Activated gamma-delta T cell treated with Interleukin-2 at 50 U/mL for 16 hours (primary cell): Measurements from ENCODE around the gene CLDN25.

ENCODE experiments used
- DNase-seq: peaks from one replicate; pipeline ENCODE4 v3.0.0-alpha.2; 2020

CLDN25 gene

GRCh38 chr11:113814181-113814580 lies 34.6 kb downstream of the CLDN25 start:
- no peak for DNase-seq

GRCh38 chr11:113817162-113817561 lies 37.6 kb downstream of the CLDN25 start:
- DNase-seq: no peak

- DNase-seq: no peak
Observed at GRCh38 chr11:113817626-113818025, 38.0 kb downstream of the CLDN25 start.

- no peak for DNase-seq
Observed at GRCh38 chr11:113818426-113818825, 38.8 kb downstream of the CLDN25 start.

- no peak for DNase-seq
Observed at GRCh38 chr11:113827477-113827876, 47.9 kb downstream of the CLDN25 start.

- DNase-seq: no peak
Observed at GRCh38 chr11:113828191-113828590, 48.6 kb downstream of the CLDN25 start.

GRCh38 chr11:113829751-113830150 lies 50.2 kb downstream of the CLDN25 start:
- DNase-seq: no peak
